ENCODE data around the gene DGKI.

The DGKI gene

DNA sequence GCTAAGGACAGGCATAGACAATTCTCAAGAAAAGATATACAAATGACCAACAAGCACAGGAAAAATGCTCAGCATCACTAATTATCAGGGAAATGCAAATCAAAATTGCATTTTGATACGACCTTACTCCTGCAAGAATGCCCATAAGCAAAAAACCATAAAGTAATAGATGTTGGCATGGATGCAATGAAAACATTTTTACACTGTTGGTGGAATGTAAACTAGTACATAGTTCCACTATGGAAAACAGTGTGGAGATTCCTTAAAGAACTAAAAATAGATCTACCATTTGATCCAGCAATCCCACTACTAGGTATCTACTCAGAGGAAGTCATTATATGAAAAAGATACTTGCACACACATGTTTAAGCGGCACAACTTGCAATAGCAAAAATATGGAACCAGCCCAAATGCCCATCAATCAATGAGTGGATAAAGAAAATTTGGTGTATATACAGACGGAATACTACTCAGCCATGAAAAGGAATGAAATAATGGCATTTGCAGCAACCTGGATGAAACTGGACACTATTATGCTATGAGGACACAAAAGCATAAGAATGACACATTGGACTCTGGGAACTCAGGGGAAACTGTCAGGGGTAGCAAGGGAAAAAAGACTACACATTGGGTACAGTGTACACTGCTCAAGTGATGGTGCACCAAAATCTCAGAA lies 59.3 kb downstream of the DGKI start:
- no peak for DNase-seq

DNA sequence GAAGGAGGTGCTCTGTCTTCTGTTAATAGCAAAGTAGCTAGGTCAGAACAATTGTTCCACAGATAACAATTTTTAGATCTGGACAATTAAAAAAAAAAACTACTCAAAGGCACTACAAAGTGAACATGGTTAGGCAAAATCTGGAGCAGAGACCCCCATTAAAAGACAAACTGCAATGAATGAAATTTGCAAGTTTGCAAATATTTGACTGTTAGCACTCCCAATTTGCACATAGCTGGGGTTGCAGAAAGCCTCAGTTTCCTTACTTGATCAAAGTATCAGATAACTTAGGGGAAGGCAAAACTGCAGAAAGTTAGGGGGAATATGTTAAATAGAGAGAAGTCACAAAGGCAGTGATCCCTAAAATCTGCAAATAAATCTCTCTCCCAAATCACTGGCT lies 68.3 kb downstream of the DGKI start:
- DNase-seq: no peak

DNA sequence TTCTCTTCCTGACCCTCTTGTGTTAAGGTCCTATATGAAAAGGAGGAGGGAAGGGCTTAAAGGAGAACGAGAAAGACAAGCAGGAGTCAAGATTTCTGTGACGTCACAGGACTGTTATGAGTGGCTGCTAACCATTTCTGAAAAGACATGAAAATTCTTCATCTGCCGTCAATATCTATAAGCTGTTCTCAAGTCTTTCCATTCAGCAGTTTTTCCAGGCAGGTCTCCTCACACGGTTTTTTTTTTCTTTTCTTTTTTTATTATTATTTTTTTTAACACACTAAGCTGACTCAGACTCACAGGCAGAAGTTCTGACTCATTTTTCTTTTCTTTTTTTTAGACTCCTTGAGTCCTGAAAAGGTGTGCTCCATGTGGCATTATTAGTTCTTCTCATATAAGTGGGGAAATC lies 72.0 kb downstream of the DGKI start:
- peak; percentile 20 for DNase-seq

DNA sequence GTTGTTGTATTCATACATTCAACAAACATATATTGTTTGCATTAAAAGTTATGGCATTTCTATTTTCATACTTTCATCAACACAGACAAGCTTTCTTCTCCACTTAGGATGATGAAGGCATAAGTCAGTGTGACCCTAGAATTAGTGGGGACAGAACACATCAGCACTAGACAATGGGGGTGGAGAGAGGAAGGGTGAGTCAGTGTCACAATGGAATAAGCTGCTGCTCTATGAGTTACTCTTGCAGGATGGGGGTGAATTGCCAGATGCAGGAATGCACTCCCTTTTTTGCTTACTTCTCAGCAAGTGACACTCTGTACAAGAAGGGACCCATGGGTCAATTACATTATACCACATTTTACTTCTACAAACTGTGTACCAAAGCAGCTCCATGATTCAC lies 74.0 kb downstream of the DGKI start:
- peak; percentile 86 for DNase-seq

DNA sequence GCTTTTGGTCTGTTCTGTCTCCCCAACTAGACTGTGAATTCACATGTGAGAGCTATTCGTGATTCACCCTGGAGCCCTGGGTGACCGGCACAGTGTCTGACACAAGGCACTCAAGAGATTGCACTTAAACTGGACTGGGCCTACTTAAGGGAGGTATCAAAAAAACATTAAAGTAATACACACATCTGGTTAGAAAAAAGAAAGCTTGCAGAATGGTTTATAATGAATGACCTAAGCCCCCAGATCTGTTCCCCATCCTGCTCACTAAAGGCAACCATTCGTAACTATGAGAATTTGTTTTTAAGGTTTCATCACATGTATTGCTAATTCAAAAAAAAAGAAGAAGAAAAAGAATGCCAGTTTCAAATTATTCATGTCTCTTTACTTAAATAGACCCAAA lies 74.5 kb downstream of the DGKI start:
- DNase-seq: peak; percentile 42

DNA sequence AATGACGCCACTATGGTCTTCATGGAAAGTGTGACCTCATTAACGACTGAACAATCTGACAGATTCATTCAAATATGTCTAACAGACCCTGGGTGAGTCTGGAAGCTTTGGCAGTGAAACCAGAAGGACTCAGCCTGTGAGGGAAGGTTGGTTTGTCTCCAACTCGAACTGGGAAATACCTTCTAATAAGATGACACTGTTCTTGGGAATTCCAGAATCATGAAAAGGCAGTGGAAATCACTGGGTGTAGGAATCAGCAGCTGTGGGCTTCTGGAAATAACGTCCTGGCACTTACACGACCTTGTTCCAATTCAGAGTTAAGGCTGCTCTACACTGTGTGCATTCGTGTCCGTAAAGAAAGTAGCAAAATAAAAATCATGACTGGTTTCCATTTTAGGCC lies 75.1 kb downstream of the DGKI start:
- peak; percentile 86 for DNase-seq

DNA sequence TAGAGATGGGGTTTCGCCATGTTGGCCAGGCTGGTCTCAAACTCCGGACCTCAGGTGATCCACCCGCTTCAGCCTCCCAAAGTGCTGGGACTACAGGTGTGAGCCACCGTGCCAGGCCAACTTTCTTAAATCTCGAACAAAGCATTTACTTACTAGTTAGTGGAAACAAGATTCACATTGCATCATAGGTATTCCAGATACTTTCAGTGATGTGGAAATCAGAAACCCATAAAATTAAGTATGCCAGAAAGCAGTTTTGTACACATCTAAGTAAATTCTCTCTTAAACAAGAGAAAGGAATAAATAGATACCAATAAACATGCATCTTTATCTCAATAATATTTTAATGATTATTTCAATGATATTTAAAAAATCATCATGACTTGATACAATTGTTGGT lies 75.5 kb downstream of the DGKI start:
- no peak for DNase-seq

DNA sequence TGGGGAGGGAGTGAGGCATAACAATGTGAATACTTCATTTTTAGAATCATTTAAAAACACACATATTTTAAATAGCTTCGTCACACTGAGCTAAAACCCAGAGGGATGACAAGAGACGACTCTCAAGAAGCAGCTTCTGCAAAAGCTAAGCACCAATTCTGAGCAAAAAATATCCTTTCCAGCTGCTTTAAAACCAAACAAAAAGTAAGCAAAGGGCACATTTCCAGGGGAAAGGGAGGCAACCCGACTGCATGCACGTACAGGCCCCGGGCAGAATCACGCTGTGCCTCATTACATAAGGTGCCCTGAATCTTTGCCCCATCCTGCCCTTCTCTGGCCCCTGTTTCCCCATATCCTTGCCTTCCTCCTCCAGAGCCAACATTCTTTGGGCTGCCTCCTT lies 78.4 kb downstream of the DGKI start:
- peak; percentile 8 for DNase-seq

DNA sequence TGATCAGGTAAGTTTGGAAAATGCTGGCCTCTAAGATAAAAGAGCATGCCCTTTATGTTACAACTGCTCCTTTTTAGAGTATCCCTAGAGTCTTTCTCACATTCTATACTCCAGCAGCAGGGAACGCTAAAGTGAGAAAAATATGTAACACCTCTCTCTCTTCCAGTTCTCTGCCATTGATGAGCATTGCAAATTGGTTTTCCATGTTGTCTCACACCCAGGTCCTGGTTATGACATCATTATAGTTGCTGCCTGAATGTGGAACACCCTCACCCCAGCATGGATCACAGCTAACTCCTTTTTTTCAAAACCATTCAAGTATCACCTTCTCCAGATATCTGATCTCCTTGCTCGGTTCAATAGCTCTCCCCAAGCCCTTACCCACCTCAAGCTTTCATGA lies 84.4 kb downstream of the DGKI start:
- no peak for DNase-seq

DNA sequence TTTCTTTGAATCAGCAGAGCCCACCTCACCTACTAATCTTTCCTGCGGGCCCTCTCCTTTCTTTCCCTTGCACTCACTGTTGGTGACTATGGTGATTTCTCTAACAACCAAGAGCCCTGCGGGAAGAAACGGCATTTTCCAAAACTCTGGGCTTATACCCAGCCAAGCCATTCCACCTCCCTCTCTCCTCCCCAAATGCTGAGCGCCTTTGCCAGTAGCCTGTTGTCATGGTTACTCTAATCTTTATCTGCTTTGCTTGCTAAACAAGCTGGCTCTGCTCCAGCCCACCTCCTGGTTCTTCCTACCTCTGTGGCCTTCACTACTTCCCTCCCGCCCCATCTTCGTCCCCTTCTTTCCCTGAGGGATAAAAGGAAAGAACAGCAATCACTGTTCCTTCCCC lies 86.7 kb downstream of the DGKI start:
- DNase-seq: no peak

DNA sequence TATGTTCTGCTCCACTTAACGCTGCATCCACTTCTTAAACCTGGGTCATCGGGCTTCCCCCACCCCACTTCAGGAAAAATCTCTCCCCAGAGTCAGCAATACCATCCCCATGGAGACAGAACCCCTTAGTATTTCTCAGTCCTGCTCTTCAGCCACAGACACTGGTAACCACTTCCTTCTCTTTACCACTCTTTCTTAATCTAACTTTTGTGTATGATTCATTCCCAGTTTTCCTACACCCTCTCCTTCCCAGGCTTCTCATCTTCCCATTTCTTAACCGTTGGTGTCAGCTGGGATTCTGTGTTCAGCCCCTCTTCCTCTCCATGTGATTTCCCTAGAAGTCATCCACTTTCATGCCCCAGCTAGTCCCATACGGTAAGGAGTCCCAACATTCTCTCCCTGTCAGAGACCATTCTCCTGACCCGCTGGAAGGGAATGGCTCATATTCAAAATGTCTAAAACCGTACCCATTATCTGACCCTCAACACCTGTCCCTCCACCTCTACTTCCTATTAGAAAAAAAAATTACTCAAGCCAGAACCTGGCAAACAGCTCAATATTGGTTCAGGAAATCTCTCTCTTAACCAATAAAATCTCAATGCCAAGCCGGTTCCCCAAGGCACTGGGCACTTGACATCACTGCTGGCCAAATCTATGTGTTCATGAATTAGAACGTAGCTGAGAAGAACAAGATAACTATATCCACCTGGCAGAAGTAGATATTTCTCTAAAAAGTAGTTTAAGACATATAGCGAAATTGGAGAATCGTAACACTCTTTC lies 89.4 kb downstream of the DGKI start:
- peak; percentile 13 for DNase-seq

DNA sequence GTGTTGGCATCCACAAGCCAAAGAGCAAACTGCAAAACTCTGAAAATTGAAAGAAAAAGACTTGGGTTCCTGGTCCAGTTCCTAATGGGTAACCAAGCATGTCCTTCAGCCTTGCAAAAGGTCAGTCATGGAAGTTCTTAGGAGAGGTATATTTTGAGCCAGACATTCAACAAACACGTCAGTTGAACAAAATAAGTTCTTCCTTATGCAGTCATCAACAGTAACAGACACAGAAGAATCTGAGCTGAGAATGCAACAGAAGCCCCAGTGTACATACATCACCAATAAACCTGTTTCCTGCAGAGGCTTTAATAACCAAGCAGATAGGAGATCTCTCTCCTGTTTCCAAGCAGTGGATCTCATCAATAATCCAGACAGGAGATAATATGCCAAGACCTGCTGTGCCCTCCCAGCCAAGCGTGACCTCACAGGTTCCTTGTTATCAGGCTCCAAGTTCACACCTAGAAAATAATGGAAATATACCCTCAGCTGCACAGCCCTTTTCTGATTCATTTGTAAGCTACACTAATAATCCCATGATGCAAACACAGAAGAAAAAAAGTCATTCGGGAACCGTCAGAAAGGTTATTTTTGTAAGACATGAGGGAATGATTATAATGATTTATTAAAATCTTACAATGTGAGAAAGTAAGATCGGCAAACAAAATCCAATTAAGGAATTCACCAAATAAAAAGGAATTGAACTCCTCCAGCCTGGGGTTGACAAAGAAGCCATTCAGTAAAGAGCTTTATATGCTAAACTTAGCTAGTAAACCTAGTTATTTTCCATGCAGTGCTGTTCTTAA lies 90.7 kb downstream of the DGKI start:
- DNase-seq: no peak

DNA sequence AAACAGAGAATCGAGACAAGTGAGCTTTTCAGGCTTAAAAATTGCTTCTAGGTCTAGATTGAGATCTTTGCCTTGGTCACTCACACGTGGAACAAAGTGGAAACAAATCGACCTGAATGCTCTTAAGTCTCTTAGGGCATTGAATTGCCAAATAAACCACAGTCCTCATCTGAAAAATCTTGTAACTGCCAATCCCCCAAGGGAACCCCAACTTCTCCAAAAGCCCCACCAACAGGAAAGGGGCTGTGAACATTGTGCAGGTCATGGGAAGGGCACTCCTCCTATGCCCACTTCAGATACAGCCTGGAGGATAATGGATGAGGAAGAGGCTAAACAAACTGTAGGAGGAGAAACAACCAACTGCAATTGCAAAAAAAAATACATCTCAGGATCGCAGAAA lies 91.3 kb downstream of the DGKI start:
- DNase-seq: no peak

DNA sequence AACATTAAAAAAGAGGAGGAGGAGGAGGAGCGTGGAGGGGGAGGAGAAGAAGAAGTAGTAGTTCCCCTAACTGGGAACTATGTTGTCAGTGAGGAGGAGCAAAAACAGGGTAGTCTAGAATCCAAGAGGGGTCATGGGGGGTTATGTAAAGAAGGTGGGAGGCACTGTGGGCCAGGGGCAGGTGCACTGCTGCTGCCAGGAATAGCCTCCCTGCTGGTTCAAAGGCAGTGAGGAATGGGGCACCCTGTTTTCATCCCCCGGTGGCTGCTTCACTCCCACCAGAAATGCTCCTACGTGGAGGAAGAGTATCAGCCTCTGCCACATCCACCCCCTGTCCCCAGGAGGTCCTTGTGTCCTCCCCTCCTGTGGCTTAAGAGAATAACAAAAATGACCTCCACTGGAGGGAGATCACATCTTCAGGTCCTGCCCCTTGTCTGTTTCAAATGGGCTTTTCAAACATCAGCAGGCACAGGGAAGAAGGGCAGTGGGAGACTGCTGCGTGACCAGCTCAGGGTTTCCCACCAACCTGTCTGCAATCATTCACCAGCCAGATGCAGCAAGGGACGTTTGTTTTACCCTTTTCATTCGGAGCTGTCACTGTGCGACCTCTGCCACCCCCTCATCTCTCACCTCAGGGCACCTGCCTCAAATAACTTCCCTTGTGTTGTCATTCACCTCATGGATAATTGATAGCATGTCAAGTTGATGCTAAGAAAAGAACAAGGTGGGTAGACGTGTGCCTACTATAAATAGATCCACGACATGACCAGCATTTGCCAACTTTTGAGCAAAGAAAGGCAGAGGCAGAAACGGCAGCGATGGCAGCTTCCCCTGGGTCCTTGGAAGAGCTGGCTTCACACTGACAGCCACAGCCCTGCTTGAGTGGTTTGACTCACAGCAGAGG lies 92.6 kb downstream of the DGKI start:
- DNase-seq: no peak

DNA sequence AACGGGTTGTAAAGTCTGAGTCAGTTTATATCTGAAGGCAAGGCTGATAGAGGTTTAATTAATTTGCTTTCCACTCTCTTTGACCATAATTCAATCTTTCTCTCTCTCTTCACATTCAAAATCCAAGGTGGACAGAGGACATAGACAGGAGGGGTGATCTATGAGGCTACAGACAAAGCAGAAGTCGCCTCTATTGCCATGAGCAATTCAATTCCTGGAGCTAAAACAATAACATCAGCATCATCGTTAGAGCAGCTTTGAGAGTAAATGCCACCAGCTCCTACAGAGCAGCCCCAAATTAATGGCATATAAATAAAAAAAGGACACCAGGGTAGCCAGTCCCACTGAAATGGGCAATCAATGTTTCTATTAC lies 93.2 kb downstream of the DGKI start:
- no peak for DNase-seq

DNA sequence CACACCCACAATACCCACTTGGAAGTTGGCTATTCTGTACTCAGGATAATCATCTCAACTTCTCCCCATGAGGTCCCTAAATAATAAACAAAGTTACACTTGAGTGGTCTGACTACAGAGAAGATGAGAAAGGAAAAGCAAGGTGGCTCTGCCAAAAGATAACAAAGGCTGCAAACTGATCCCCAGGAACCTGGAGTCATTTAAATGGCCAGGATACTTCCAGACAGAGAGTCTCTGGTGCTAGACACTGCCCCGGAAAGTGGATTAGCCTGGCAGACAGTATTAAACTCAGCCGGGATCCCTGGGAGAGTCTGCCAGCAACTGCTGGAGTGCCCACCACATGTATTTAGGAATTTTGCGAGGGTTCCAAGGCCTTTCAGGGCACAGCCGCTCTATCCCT lies 93.7 kb downstream of the DGKI start:
- no peak for DNase-seq

DNA sequence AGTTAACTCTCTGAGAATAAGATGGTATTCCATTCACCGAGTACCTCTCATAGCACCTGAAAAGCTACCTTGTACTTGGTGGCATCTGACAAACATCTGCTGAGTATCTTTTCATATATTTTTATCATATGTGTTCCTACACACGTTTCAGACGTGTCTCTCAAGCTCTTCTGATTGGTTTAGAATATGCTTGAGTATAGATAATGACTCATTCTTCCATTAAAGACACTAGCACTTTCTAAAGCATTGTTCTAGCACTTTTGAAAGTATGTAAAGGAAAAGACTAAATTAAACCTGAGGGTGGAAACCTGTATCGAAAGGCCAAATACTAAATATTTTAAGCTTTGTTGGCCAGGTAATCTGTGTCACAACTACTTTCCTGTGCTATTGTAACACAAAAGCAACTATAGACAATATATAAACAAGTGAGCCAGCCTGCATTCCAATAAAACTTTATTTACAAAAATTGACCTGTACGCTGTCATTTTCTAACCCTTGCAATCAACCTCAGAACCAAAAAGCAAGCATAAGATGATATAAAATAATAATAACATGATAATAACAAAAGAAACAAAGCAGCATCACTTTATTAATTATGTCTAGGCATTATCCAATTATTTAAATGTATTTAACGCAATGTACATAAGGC lies 95.3 kb downstream of the DGKI start:
- DNase-seq: no peak

DNA sequence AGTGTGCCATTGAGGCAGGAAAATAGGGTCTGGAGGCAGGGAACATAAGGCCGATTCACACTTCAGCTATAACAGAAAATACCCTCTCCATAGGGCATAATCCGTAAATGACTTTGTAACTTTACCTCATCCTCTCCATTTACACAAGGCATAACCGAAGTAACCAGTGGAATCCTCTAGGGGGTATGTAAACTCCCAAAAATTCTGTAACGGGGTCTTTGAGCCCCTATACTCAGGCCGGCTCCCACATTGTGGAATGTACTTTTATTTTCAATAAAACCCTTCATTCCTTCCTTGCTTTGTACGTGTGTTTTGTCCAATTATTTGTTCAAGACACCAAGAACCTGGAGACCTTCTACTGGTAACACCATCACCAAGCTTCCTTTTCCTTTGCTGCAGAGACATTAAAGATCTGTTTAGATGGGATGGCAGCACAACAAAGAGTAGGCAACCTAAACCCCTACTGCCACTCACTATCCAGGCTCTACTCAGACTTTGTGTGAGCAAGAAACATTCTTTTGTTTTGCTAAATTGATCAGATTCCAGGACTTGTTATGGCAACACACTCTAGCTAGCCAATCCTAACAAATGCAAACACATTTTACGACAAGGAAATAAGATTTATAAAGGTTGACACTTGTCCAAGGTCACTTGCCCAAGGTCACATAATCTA lies 99.3 kb downstream of the DGKI start:
- no peak for DNase-seq

DNA sequence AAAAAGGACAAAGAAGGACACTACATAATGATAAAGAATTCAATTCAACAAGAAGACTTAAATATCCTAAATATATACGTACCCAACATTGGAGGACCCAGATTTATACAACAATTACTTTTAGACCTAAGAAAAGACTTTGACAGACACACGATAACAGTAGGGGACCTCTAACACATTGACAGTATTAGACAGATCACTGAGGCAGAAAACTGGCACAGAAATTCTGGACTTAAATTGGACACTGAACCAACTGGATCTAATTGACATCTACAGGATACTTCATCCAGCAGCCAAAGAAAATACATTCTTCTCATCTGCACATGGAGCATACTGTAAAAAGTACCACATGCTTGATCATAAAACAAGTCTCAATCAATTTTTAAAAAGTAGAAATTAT lies 103.8 kb downstream of the DGKI start:
- DNase-seq: no peak

DNA sequence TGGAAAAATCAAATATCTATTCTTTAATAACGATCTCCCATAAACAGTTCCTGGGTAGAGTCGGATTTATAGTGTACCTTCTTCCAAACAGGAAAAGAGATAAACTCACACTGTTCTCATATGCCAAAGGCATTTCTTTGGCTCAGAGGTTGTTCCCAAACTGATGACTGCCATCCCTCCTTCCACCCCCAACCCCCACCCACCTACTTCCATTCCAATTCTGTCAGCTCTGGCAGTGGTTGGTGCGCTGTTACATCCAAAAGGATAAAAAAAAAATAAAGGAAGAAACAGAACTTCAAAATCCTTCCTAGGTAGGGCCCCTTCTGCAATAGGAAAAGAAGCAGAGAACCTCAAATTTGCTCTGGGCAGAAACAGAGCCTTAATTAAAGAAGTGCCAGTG lies 104.7 kb downstream of the DGKI start:
- DNase-seq: no peak

DNA sequence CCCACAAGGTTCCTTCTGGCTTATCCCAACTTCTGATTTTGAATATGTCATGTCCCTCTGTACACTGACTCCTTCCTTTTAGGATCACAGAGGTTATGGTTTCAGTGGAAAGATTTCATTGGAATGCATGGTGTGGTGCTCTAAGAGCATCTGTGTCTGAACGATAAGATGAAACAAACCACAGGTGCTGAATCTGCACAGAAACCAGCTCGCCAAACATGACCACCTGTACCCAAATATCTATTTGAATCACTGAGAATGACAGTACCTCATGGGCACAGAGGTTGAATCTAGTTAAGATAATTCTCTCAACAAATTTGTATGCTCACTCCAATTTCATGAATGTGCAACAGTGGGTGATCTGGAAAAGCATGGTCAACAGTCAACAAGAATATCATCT lies 105.3 kb downstream of the DGKI start:
- DNase-seq: no peak

DNA sequence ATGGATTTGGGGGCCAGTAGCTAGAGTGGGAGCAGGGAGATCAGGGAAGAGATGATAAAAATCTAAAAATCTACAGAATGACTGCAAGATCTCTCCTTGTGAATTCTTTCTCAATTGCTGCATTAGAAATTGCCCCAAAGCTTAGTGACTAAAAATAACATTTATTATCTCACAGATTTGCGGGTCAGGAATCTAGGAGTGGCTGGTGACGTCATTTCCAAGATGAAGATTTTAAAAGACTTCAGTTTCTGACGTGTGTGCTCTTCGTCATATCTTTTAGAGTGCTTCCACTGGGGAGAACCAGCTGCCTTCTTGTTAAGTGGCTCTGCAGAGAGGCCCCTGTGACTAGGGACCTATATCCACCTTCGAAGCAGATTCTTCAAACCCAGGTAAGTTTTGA lies 112.6 kb downstream of the DGKI start:
- peak; percentile 39 for DNase-seq

Measured in EL (cell line).